DND-41 (cell line): ENCODE data around the gene GUCD1.
"Not testable (repeated sequence)": the region's sequence is repeated elsewhere in the genome, so short reads cannot be mapped to it uniquely, and the experiment has no call there.

Source experiments
- EZH2 ChIP-seq: IDR thresholded peaks from 3 replicates; pipeline ENCODE4 v1.6.1; 2012; ENCODE audit warnings: borderline replicate concordance, low read depth, mild to moderate bottlenecking, moderate library complexity, low read length, inconsistent platforms; ENCODE audit not compliant: severe bottlenecking
- TF ChIP-seq, protein P1 (sequence below): IDR thresholded peaks from 2 replicates; pipeline ENCODE4 v1.5.1; 2012; ENCODE audit warnings: borderline replicate concordance, low read length, moderate library complexity, mild to moderate bottlenecking; ENCODE audit not compliant: poor library complexity, severe bottlenecking; ENCODE audit errors: extremely low read depth

DNA sequence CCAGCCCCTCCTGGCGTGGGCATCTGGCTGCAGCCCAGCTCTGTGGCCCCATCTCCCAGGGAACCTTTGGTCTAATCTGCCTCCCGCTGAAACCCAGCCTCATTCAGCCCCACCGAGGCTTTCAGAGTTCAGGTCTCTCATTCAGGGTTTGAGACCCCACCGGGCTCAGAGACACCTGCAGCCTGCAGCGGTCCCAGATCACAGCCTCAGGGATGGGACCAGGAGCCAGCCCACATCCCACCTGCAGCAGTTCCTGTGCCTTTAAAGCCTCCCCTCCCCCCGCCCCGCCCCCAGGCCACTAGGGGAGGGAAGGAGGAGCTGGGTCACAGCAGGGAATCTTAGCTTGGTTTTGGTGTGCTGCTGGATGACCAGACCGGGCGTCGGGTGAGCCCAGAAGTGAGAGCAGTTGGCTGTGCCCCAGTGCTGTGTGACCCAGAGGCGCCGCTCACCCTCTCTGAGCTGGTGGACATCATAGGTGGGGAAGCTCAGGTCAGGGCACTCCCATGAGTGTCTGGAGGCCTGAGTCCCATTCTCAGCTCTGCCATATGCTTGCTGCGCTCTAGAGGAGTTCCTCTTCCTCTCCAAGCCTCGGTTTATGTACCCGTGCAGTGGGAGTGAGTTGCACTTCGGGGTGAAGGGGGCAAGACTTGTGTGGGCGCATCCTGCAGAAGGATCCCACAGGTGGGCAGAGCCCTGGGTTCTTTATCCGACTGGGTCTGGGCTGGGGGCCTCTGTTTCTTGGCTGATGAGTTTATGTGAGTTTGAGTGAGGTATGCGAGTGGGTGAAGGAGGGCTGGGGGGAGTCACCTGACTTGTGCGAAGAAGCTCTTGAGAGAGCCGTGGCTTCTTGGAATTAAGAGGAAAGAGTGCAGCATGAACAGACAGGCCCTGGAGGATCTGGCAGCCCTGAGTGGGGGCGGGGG lies 48.2 kb upstream of the GUCD1 start, which contains the start of gene GGT1:
- TF ChIP-seq, protein P1, sequence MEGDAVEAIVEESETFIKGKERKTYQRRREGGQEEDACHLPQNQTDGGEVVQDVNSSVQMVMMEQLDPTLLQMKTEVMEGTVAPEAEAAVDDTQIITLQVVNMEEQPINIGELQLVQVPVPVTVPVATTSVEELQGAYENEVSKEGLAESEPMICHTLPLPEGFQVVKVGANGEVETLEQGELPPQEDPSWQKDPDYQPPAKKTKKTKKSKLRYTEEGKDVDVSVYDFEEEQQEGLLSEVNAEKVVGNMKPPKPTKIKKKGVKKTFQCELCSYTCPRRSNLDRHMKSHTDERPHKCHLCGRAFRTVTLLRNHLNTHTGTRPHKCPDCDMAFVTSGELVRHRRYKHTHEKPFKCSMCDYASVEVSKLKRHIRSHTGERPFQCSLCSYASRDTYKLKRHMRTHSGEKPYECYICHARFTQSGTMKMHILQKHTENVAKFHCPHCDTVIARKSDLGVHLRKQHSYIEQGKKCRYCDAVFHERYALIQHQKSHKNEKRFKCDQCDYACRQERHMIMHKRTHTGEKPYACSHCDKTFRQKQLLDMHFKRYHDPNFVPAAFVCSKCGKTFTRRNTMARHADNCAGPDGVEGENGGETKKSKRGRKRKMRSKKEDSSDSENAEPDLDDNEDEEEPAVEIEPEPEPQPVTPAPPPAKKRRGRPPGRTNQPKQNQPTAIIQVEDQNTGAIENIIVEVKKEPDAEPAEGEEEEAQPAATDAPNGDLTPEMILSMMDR: not testable (repeated sequence)
- TF ChIP-seq EZH2: not testable (repeated sequence)
